Measurements from ENCODE around the gene TEN1.

Gene TEN1

GRCh38 chr17:75981019-75981615 is 2.1 kb downstream of the TEN1 start:
- no peak overlapping the region for H3K27ac Mint-ChIP-seq (ENCODE audit: low read depth)
- no peaks in the 10 kb centered on the region for H3K27me3 Mint-ChIP-seq
- DNase-seq (ENCODE audit: low spot score in 2 of 2) = no peak
- peak overlapping the region; percentile 94 for H3K4me3 Mint-ChIP-seq
- no peaks in the 10 kb centered on the region for H3K9me3 Mint-ChIP-seq
- no peak for ATAC-seq (replicated peaks; ENCODE audit: extremely low read depth, poor library complexity, severe bottlenecking)
- H3K4me1 Mint-ChIP-seq = peaks cover 23% of the 10 kb centered on the region
- H3K36me3 Mint-ChIP-seq (ENCODE audit: insufficient read depth) = peaks cover 14% of the 10 kb centered on the region

- DNase-seq (ENCODE audit: low spot score in 2 of 2) (no peak), ATAC-seq (replicated peaks; ENCODE audit: extremely low read depth, poor library complexity, severe bottlenecking) (no peak)
- Mint-ChIP-seq H3K36me3 (ENCODE audit: insufficient read depth) (peaks cover 12% of the 10 kb centered on the region), H3K27me3 (no peaks in the 10 kb centered on the region), H3K27ac (ENCODE audit: low read depth) (no peak overlapping the region), H3K9me3 (no peaks in the 10 kb centered on the region), H3K4me3 (no peak overlapping the region), H3K4me1 (peaks cover 8% of the 10 kb centered on the region)
These were observed 4.6 kb downstream of the TEN1 start for GRCh38 chr17:75983501-75984181.

- Mint-ChIP-seq H3K27ac (ENCODE audit: low read depth) (no peak overlapping the region), H3K36me3 (ENCODE audit: insufficient read depth) (peaks cover 3% of the 10 kb centered on the region), H3K4me3 (no peak overlapping the region), H3K4me1 (no peaks in the 10 kb centered on the region), H3K27me3 (no peaks in the 10 kb centered on the region), H3K9me3 (no peaks in the 10 kb centered on the region)
- ATAC-seq (replicated peaks; ENCODE audit: extremely low read depth, poor library complexity, severe bottlenecking) (no peak), DNase-seq (ENCODE audit: low spot score in 2 of 2) (no peak)
These were observed 6.9 kb downstream of the TEN1 start for GRCh38 chr17:75985986-75986385.

DNA sequence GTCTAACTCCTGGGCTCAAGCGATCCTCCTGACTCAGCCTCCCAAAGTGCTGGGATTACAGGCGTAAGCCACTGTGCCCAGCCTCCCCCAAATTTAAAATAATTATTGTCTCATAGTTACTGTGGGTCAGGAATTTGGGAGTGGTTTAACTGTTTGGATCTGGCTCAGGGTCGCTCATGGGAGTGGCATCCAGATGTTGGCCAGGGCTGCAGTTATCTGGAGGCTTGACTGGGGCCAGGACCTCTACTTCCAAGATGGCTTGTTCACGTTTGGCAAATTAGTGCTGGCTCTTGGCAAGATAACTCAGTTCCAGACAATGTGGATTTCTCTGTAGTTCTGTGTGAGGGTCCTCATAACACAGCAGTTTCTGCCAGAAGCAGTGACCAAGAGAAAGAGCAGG is 8.0 kb downstream of the TEN1 start:
- H3K4me1 Mint-ChIP-seq = no peaks in the 10 kb centered on the region
- H3K36me3 Mint-ChIP-seq (ENCODE audit: insufficient read depth) = peaks cover 9% of the 10 kb centered on the region
- H3K27ac Mint-ChIP-seq (ENCODE audit: low read depth) = no peak overlapping the region
- no peaks in the 10 kb centered on the region for H3K27me3 Mint-ChIP-seq
- no peak for ATAC-seq (replicated peaks; ENCODE audit: extremely low read depth, poor library complexity, severe bottlenecking)
- H3K4me3 Mint-ChIP-seq = no peak overlapping the region
- no peak for DNase-seq (ENCODE audit: low spot score in 2 of 2)
- no peaks in the 10 kb centered on the region for H3K9me3 Mint-ChIP-seq

GRCh38 chr17:75991396-75991795 is 12.4 kb downstream of the TEN1 start:
- H3K9me3 Mint-ChIP-seq = no peaks in the 10 kb centered on the region
- H3K4me3 Mint-ChIP-seq = no peak overlapping the region
- peaks cover 22% of the 10 kb centered on the region for H3K36me3 Mint-ChIP-seq (ENCODE audit: insufficient read depth)
- H3K27me3 Mint-ChIP-seq = no peaks in the 10 kb centered on the region
- H3K27ac Mint-ChIP-seq (ENCODE audit: low read depth) = no peak overlapping the region
- DNase-seq (ENCODE audit: low spot score in 2 of 2) = no peak
- no peaks in the 10 kb centered on the region for H3K4me1 Mint-ChIP-seq
- no peak for ATAC-seq (replicated peaks; ENCODE audit: extremely low read depth, poor library complexity, severe bottlenecking)

- no peak overlapping the region for H3K27ac Mint-ChIP-seq (ENCODE audit: low read depth)
- no peak for DNase-seq (ENCODE audit: low spot score in 2 of 2)
These were observed 15.8 kb downstream of the TEN1 start for GRCh38 chr17:75994802-75995370.

DNA sequence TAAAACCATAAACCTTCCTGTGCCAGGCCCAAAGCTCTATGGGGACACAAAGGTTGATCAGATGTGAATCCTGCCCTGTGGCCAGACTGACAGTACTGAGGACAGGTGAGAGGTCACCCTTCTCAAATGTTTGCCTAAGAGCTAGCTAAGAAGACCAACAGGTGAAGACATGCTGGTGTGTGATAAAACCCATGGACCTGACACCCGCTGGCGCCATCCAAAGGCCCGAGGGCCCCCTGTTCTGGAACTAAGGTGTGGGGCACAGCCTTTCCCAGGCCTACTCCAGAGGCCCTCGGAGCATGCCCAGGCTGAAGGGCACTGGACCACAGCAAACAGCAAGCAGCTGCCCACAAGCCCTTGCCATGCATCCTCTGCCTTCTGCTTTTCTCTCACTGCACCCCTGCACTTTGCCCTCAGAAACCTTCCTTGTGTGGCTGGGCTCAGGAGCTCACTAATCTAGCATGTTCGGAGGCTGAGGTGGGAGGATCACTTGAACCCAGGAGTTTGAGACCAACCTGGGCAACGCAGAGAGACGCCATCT is 16.4 kb downstream of the TEN1 start:
- H3K4me1 Mint-ChIP-seq = peaks cover 12% of the 10 kb centered on the region
- DNase-seq (ENCODE audit: low spot score in 2 of 2) = no peak
- H3K9me3 Mint-ChIP-seq = no peaks in the 10 kb centered on the region

More at GRCh38 chr17:75994802-75995370, 15.8 kb downstream of the TEN1 start:
- Mint-ChIP-seq H3K4me3 (no peak overlapping the region), H3K4me1 (peaks cover 12% of the 10 kb centered on the region), H3K36me3 (ENCODE audit: insufficient read depth) (peaks cover 24% of the 10 kb centered on the region), H3K9me3 (no peaks in the 10 kb centered on the region), H3K27me3 (no peaks in the 10 kb centered on the region)
- no peak for ATAC-seq (replicated peaks; ENCODE audit: extremely low read depth, poor library complexity, severe bottlenecking)

GRCh38 chr17:75996665-75997590 is 17.9 kb downstream of the TEN1 start:
- DNase-seq (ENCODE audit: low spot score in 2 of 2) = no peak
- H3K27ac Mint-ChIP-seq (ENCODE audit: low read depth) = peak overlapping the region; percentile 49
- H3K36me3 Mint-ChIP-seq (ENCODE audit: insufficient read depth) = peaks cover 17% of the 10 kb centered on the region
- peaks cover 12% of the 10 kb centered on the region for H3K4me1 Mint-ChIP-seq
- no peak for ATAC-seq (replicated peaks; ENCODE audit: extremely low read depth, poor library complexity, severe bottlenecking)
- no peaks in the 10 kb centered on the region for H3K9me3 Mint-ChIP-seq
- no peaks in the 10 kb centered on the region for H3K27me3 Mint-ChIP-seq
- no peak overlapping the region for H3K4me3 Mint-ChIP-seq

More for the DNA sequence above, 16.4 kb downstream of the TEN1 start:
- Mint-ChIP-seq H3K27ac (ENCODE audit: low read depth) (no peak overlapping the region), H3K4me3 (no peak overlapping the region), H3K36me3 (ENCODE audit: insufficient read depth) (peaks cover 24% of the 10 kb centered on the region), H3K27me3 (no peaks in the 10 kb centered on the region)
- ATAC-seq (replicated peaks; ENCODE audit: extremely low read depth, poor library complexity, severe bottlenecking) = no peak

GRCh38 chr17:75998327-75998795 is 19.3 kb downstream of the TEN1 start:
- no peak for DNase-seq (ENCODE audit: low spot score in 2 of 2)
- no peak for ATAC-seq (replicated peaks; ENCODE audit: extremely low read depth, poor library complexity, severe bottlenecking)
- peaks cover 12% of the 10 kb centered on the region for H3K4me1 Mint-ChIP-seq
- no peak overlapping the region for H3K27ac Mint-ChIP-seq (ENCODE audit: low read depth)
- H3K9me3 Mint-ChIP-seq = no peaks in the 10 kb centered on the region
- H3K27me3 Mint-ChIP-seq = no peaks in the 10 kb centered on the region
- H3K4me3 Mint-ChIP-seq = no peak overlapping the region
- H3K36me3 Mint-ChIP-seq (ENCODE audit: insufficient read depth) = peaks cover 13% of the 10 kb centered on the region

- ATAC-seq (replicated peaks; ENCODE audit: extremely low read depth, poor library complexity, severe bottlenecking) (no peak), DNase-seq (ENCODE audit: low spot score in 2 of 2) (peak; percentile 28 to 51)
- H3K27me3 Mint-ChIP-seq = no peaks in the 10 kb centered on the region
- no peak overlapping the region for H3K4me3 Mint-ChIP-seq
- no peaks in the 10 kb centered on the region for H3K9me3 Mint-ChIP-seq
- peaks cover 6% of the 10 kb centered on the region for H3K36me3 Mint-ChIP-seq (ENCODE audit: insufficient read depth)
- no peak overlapping the region for H3K27ac Mint-ChIP-seq (ENCODE audit: low read depth)
- H3K4me1 Mint-ChIP-seq = peaks cover 12% of the 10 kb centered on the region
These were observed 21.1 kb downstream of the TEN1 start for GRCh38 chr17:76000016-76000754.

- no peak for DNase-seq (ENCODE audit: low spot score in 2 of 2)
- Mint-ChIP-seq H3K4me1 (peaks cover 12% of the 10 kb centered on the region), H3K4me3 (no peak within 1 kb of the TSS), H3K9me3 (no peaks in the 10 kb centered on the region), H3K27ac (ENCODE audit: low read depth) (no peak within 1 kb of the TSS), H3K36me3 (ENCODE audit: insufficient read depth) (peaks cover 6% of the 10 kb centered on the region), H3K27me3 (no peaks in the 10 kb centered on the region)
- ATAC-seq (replicated peaks; ENCODE audit: extremely low read depth, poor library complexity, severe bottlenecking) = no peak
These were observed 21.9 kb downstream of the TEN1 start, which contains the start of gene CDK3 for GRCh38 chr17:76000755-76001521. TSS of gene CDK3 (plus strand) at chr17:76000855. CDS start at chr17:76001426, 571 bp downstream.
